SK-N-MC (cell line): ENCODE measurements around the gene LRP1B.

Source experiments
- FOXP2 ChIP-seq: optimal IDR thresholded peaks from 2 replicates; pipeline ENCODE3; 2011; ENCODE audit warnings: mild to moderate bottlenecking, moderate library complexity; ENCODE audit not compliant: insufficient read depth; ENCODE audit errors: extremely low read length, control extremely low read depth
- POLR2AphosphoS5 ChIP-seq: IDR thresholded peaks from 2 replicates; pipeline ENCODE4 v1.6.1; 2012; ENCODE audit warnings: mild to moderate bottlenecking, low read depth, low read length, borderline replicate concordance

GRCh38 chr2:141871913-141872634 lies 258.7 kb downstream of the LRP1B start:
- TF ChIP-seq FOXP2 (no peak), POLR2AphosphoS5 (no peak)
